ENCODE data around the gene C3orf49.

C3orf49 gene

DNA sequence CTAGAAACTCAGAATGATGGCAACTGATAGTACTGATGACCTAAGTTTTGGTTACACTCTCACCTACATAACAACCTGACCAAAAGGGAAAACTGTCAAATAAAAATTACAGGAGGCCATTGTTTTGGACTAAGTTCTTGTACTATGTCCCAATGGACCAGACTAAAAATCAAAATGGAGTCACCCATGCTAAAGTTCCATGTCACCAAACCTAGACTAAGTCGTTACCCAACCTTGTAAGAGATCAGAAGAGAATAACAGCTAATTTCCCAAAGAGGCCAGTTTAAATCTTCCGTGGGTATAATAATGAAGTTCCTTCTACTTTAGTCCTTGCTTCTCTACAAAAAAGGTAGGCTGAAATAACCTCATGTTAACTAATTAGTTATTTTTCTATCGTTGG lies 32.2 kb downstream of the C3orf49 start:
- DNase-seq (ENCODE audit: low read depth) = no peak

DNA sequence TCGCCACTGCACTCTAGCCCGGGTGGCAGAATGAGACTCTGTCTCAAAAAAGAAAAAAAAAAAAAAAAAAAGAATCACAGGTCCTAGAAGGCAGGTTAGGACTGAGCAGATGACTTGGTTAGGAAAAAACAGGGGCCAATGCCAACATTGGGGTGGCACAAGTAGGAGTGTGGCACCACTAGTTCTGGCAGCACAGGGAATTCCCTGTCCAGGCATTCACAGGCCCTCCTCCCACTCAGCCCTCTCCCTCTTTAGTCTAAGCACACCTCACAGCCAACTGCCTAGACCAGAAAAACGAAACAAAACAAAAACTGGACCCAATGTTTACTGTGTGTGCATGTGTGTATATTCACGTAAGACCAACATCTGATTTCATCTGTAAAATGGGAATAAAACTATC lies 34.0 kb downstream of the C3orf49 start:
- no peak for DNase-seq (ENCODE audit: low read depth)

DNA sequence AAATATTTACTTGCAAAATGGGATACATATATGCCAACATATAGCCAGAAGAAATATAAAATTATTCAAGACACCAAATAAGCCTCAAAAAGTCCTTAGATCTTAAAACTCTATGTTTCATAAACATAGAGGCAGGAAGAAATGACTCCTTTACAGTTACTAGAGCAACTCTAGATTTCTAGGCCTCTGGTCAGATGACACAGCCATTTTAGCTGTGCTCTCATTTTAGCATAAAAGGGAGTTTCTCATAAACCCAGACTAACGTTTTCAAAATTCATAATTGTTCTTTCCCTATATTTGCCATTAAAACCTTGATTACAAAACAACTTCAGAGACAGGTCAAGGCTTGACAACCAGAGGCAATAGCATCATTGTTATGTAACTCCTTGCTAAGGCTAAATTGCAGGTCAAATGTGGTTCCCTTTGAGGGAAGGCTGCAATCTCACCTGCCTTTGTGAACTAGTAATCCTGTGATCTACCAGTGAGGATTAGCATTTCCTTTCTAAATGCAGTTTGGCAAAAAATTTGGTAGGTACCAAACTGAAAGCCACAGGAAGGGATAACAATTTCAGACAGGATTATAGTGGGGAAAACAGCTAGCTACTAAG lies 36.3 kb downstream of the C3orf49 start:
- DNase-seq (ENCODE audit: low read depth) = no peak

DNA sequence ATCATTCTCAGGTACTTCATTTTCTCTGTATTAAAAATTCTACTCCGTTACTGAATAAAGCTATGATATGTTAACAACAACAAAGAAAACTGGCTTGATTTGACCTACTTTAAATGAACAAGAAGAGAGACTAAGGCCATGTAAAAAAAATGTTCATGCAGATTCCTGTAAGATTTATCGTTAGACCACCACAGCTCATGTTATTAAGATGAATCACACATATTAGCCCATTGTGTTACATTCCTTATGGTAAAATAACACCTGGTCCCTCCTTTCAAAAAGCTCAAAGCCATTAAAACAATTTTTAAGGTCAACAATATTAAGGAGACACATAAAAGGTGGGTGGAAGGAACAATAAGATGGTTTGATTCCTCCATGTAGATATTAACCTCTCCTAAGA lies 38.2 kb downstream of the C3orf49 start:
- peak; percentile 57 for DNase-seq (ENCODE audit: low read depth)

DNA sequence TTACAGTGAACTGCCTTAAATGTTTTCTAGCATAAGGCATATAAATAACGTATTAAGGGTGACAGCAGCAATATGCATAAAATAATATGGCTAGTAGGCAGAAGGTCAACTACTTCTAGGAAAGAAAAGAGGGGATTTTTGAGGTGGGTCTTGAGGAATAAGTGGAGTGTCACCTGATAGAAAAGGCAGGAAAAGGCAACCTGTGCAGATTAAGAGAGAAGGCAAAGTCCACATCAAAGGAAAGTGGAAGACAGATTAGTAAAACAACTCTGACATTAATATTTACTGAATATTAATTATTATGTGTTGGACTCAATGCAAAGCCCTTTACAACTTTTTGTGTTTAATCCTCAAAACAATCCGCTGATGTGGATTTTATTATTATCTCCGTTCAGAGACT lies 41.7 kb downstream of the C3orf49 start:
- no peak for DNase-seq (ENCODE audit: low read depth)

DNA sequence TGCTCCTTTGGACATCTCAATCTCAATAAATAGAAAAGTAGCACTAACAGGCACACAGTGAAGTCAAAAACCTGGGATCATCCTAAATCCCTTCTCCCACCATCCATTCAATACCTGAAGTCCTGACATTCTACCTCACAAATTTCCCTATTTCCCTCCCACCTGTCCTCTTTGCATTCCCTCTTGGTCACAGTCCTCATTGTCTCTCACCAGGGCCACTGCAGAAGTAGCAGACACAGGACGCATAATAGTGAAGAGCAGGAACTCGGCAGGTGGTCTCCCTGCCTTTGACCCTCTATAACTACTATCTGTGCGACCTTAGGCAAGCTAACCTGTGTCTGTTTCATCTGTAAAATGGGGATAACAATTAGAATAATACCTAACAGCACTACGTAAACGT lies 42.2 kb downstream of the C3orf49 start:
- no peak for DNase-seq (ENCODE audit: low read depth)

DNA sequence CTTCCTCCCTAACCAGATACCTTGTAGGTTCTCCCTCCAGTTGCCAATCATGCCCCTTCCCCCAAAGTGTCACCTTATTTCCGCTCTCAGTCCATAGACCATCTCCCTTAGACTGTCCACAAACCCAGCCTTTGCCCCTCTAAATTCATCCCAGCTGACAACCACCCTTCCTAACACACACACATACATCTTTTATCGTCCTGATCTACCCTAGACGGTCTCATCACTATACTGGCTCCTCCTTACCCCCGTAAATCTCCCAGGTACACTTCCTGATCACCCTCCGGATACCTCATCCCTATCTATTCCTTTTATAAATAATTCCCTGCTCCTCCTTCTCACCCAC lies 43.7 kb downstream of the C3orf49 start:
- no peak for DNase-seq (ENCODE audit: low read depth)

DNA sequence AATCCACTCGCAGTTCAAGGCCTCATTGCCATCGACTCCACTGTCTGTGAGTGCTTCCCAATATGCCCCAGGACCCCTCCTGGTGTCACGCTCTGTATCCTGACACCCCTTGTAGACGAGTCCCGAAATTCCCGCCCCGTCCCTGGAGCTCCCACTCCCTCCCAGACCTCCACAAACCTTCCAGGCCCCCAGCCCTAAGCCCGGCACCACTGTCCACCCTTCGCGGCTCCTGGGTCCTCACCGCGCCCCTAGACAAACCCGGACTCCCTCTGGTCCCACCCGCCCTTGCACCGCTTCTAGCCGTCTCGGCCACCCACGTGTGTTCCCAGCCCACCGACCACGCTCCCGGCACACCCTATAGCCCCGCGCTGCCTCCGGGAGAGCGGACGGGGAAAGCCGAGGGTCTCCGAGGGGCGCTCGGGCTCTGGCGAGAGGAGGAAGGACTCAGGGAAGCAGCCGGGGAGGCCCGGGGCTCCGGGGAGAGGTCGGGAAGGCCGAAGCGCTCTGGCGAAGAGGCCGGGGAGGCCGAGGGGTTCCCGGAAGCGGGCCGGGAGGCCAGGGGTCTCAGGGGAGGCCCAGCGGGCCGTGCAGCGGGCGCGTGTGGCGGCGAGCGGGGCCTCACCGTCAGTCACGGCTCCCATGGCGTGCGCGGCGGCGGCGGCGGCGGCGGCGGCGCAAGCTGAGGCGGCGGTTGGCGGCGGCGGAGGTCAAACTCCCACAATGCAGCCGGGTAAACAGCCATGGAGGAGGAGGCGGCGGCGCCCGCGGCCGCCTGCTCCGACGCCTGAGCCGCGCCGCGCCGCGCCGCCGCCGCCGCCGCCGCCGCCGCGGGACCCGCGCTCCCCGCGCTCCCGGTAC lies 44.3 kb downstream of the C3orf49 start, which contains the start of the genes ATXN7 and THOC7:
TSS of gene ATXN7 (plus strand) at position 718 of the 858 bp plus-strand sequence. CDS start 48,732 bp downstream, outside the sequence.
TSS of gene THOC7 (minus strand) at position 656 of the 858 bp plus-strand sequence. CDS start at position 641, 15 bp downstream.
- DNase-seq (ENCODE audit: low read depth) = peak; percentile 35

DNA sequence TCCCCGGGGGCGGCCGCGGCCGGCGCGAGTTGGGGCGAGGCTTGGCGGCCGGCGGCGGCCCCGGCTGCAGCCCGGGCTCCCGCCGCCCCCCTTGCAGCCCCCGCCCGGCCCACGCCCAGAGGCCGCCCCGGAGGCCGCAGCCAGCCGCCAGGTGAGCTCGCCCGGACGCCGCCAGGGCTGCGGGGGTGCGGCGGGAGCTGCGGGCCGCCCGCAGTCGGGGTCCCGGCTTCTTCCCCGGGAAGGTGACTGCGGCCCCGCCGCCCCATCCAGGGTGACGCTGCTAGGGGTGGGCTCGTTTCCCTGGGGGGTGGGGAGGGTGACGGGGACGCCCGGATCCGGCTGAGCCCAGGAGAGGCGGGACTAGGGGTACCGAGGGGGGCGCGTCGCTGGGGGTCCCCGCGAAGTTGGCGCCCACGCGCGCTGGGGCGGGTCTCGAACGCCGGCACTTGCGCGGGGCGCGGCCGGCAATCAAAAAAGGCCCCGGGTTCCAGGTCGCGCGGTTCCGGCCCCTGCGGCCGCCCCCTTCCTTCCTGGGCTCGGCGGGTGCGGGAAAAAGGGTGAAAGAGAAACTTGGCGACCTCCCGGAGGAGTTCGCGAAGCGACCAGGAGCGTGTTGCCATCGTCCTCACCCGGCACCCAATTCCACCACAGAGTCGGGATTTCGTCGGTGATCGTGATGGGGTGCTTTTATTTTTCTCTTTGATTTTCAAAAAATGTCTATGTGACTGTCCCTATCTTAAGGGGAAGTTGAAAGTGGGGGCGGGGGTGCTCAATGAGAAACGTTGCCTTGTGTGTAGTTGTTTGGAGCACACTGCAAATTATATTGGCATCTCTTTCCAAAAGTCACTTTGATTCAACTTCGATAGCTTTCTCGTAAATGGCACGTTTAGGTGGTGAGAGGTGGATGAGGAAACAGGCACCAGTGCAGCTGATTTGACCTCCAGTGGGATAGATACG lies 45.2 kb downstream of the C3orf49 start:
- DNase-seq (ENCODE audit: low read depth) = no peak

DNA sequence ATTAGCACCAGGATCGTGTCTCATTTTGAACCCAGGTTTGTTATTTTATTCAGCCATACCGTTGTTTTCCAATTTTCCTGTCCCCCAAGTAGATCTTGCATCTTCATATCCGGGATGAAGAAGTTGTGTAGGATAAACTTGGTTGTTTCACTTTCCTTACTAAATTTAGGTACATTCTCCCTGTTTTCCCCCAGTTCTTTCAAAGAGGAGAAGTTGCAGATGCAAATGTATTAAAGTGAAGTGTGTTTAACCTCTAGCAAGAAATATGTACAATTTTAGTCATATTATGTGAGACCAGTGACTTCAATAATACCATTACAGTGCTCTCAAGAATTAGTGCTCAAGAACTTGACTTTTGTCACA lies 45.8 kb downstream of the C3orf49 start:
- no peak for DNase-seq (ENCODE audit: low read depth)

DNA sequence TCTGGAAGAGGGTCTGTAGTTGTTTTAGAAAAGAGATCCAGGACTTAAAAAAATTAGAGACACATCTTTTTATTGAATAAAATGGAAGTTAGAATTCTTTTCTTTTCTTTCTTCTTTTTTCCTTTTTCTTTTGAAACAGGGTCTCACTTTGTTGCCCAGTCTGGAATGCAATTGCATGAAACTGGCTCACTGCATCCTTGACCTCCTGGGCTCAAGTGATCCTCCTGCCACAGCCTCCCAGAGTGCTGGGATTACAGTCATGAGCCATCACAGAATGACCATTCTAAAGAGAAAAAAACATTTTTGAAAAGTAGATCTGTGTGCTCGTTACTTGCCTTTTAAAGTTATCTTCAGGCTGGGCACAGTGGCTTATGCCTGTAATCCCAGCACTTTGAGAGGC lies 48.1 kb downstream of the C3orf49 start:
- no peak for DNase-seq (ENCODE audit: low read depth)

DNA sequence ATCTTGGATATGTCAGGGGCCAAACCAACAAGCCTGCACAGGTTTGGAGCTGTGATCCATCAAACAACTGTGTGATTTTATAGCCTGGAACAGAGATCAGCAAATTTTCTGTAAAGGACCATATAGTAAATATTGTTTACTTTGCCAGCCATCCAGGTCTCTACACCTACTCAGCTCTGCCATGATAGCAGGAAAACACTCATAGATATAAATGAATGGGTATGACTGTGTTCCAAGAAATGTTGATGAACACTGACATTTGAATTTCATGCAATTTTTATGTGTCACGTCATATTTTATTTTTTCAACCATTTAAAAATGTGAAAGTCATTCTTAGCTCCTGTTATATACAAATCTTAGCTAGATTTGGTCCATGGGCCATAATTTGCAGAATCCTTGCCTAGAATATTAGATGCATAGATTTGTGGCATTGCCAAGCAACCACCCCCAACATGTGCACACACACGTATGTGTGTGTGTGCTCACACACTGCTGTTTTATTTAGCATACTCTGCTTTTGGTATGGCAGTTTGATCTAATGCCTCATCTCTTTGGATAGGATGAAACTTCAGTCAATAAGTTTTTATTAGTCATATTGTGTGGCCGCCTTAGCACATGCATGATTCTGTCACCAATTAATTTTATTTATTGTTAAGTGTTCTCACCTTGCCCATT lies 51.0 kb downstream of the C3orf49 start:
- no peak for DNase-seq (ENCODE audit: low read depth)

DNA sequence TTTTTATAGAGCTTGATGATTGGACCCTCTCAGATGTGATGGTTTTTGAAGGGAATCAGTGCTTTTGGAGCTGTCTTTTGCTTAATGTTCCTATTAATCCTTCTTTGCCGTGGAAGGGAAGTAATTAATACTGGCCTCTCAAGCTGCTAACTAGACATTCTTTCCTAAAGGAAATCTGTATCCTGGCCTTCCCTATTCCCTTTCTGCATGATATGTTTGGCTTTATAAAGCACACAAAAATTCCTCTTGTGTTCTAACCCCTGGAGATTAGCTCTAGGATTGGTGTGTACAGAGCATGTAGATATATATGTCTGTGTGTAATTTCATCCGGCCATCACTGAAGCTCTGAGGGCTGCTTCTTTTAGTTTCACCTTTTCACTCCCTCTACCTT lies 51.5 kb downstream of the C3orf49 start:
- DNase-seq (ENCODE audit: low read depth) = no peak

DNA sequence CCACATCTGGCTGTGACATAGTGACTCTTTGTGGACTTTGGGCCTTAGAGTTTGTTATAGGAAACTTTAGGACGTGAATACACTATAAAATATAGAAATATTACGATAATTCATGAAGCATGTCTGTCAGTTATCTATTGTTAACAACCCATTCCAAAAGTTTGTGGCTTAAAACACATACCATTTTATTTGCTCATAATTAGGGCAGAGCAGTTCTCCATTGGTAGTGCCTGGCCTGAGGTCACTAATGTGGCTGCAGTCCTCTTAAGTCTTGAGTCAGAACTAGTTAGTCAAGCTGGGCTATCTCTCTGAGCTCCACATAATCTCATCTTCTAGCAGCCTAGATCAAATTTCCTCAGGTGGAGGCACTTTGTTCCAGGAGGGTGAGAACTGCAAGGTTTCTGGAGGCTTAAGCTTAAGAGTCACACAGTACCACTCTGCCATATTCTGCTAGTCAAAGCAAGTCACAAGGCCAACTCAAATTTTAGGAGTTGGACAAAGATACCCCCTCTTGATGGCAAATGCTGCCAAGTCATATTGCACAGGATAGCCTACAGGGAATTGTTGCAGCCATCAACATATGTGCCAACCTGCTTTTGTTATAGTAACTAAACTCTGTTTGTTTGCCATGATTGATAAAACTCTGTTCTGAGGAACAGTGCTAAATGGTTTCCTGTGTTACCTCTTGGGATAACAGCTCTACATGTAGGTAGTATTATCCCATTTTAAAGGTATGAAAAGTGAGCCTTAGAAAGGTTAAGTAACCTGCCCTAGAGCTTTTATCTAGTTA lies 53.2 kb downstream of the C3orf49 start:
- DNase-seq (ENCODE audit: low read depth) = peak; percentile 91

DNA sequence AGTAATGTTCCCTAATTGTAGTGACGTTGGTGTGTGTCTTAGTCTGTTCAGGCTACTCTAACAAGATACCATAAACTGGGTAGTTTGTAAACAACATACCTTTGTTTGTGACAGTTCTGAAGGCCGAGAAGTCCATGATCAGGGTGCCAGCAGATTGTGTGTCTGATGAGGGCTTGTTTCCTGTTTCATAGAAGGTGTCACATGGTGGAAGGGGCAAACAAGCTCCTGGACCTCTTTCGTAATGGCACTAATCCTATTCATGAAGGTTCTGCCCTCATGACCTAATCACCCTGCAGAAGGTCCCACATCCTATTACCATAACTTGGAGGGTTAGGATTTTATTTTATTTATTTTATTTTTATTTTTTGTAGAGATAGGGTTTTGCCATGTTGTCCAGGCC lies 55.7 kb downstream of the C3orf49 start:
- no peak for DNase-seq (ENCODE audit: low read depth)

DNA sequence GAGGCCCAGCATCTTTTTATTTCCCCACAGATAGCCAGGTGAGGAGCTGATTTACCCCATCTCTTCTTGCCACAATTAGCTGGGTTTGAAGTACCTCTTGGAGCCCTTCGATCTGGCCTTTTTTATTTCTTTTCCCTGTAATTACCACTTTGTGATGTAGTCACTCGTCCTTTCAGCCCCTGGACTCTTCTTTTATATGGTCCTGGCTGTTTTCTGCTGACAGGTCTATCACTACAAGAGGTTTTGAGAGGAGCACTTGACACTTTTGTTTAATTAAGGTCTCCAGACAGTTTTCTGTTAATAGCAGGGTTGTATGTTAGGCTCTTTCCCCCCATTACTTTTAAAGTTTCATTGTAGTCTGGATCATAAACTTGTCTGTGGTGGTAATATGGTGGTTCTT lies 56.4 kb downstream of the C3orf49 start:
- no peak for DNase-seq (ENCODE audit: low read depth)

DNA sequence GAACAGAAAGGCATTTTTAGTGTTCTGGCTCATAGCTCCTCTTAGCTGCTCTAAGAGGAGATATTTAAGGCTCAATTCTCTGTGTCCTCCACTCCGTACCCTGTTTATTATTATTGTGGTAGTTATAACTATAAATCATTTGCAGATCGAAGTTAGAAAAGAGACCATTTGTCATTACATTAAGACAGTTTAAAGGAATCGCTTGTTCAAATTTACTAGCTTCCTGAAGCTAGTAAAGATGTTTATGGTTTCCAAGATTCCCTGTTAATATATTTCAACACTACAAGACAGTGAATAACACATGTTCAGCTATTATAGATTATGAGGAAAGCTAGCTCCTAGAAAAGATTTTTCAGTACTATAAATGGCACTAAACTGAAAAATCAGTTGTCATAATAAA lies 57.2 kb downstream of the C3orf49 start:
- DNase-seq (ENCODE audit: low read depth) = no peak

DNA sequence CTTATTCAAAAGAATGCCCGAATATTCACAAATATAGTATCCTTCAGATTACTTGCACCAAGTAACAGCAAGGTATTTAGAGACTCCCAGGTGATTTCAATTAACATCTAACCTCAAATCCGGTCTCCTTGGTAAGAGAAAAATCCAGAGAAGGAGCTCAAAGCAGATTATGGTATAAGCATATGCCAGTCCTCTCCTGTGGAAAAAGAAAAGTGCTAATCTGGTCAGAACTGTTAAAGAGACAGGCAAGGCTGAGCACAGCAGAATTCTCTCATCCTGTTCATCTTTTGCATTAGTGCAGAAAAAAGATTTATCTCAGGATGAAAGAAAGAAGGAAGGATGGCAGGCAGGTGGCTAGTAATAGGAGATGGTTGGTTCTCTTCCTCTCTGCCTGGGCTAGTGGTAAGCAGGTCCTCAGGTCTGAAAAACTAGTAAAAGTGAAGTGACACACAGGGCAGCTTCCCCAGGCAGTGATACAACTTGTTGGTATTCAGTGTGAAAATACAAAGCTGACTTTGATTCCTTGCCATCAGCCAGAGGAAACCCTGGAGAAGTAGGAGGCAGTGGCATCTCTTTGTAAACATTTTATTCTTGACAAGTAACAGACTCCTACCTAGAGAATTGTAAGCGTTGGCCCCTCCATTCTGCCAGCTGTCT lies 58.8 kb downstream of the C3orf49 start:
- DNase-seq (ENCODE audit: low read depth) = peak; percentile 33

DNA sequence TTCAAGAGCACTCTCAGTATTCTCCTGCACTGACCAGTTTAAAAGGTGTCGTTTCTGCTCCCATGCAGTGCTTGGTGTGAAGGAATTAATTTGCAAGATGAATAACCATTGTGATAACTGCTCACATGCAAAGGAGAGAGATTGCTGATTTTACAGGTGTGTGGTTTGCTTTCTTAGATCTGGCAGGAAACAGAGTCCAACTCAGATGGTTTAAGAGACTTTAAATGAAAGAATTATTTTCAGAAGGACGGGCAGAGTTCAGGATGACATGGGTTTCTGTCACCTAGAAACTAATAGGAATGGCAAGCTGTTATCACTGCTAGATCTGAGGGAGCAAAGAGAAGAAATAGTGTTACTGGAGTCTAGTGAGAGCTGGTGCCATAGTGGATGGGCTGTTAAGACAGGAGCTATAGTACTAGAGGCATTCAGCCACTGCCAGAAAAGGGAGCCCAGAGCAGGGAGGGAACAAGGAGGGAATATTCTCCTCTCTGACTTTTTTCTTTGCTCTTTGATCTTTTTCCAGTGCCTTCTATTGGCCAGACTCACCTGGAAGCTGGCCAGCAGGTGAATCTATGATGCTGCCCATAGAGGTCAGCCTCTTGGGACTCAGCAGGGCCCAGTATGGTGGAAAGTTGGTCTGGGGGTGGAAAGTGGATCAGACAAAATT lies 59.4 kb downstream of the C3orf49 start:
- DNase-seq (ENCODE audit: low read depth) = no peak

DNA sequence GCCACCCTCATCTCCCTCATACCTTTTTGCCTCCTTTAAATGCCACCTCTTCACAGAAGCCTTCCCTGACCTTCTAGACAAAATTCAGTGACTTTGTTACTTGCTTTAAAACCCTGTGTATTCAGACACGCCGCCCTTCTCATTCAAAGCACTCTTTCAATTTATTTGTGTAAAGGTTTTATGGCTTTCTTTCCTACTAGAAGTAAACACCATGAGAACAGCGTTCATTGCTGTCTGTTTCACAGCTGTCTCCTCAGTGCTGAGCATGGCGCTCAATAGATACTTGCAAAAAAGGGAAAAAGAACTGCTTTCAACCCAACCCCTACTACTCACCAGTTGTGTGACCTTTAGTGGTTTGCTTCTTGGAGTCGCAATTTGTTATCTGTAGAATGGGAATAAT lies 61.6 kb downstream of the C3orf49 start:
- no peak for DNase-seq (ENCODE audit: low read depth)
